ENCODE results near the gene PTPRT. TPM values are rescaled to one million over a fixed set of nuclear protein-coding genes. Genes with fewer than 3 reads are reported as not detected.
A peak's percentile ranks its signal among the peaks of the same experiment; 100 is the strongest.

PTPRT gene
- total RNA-seq, 1 donor from 2014 or later: not detected

DNA sequence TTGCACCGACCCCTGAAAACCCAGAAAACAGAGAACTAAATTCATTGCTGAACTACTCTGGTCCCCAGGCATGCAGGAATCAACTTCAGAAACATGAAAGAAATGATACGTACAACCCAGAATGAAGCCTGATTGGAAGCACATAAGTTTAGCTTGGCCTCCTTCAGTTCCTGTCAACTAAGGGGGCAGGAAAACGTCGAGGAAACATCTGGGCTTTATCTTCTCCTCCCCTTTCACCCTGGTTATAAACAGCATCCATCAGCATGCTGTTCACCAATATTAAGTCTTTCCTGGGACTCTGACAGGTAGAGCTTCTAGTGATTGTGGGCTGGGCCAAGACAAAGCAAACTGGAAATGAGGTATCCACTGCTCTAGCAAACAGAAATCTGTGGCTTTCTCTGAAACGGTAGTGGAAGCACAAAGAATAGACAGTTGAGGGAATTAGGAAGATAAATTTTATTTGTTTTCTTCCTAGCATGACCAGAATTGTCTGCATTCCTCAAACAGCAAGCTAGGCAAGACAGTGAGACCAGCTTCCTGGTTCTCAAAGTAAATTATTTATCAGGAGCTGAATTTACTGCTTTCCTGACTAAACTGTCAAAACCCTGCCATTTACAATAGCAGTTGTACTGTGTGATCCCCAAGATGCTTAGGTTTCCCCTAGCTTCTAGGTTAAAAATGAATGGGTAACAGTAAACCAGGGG is 134.4 kb downstream of the PTPRT start:
- H3K27me3 Mint-ChIP-seq (ENCODE audit: unreplicated experiment): no peaks in the 10 kb centered on the region
- TF ChIP-seq, protein P1, sequence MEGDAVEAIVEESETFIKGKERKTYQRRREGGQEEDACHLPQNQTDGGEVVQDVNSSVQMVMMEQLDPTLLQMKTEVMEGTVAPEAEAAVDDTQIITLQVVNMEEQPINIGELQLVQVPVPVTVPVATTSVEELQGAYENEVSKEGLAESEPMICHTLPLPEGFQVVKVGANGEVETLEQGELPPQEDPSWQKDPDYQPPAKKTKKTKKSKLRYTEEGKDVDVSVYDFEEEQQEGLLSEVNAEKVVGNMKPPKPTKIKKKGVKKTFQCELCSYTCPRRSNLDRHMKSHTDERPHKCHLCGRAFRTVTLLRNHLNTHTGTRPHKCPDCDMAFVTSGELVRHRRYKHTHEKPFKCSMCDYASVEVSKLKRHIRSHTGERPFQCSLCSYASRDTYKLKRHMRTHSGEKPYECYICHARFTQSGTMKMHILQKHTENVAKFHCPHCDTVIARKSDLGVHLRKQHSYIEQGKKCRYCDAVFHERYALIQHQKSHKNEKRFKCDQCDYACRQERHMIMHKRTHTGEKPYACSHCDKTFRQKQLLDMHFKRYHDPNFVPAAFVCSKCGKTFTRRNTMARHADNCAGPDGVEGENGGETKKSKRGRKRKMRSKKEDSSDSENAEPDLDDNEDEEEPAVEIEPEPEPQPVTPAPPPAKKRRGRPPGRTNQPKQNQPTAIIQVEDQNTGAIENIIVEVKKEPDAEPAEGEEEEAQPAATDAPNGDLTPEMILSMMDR (IDR thresholded peaks at IDR 0.05): no peak
- H3K36me3 Mint-ChIP-seq (ENCODE audit: unreplicated experiment): no peaks in the 10 kb centered on the region
- H3K4me1 Mint-ChIP-seq (ENCODE audit: unreplicated experiment): no peaks in the 10 kb centered on the region
- DNase-seq (ENCODE audit: extremely low spot score, unreplicated experiment): no peak
- peaks cover 15% of the 10 kb centered on the region for H3K9me3 Mint-ChIP-seq (ENCODE audit: unreplicated experiment)
- no peak overlapping the region for H3K4me3 Mint-ChIP-seq (ENCODE audit: unreplicated experiment)
- no peak overlapping the region for H3K27ac Mint-ChIP-seq (ENCODE audit: unreplicated experiment)

DNA sequence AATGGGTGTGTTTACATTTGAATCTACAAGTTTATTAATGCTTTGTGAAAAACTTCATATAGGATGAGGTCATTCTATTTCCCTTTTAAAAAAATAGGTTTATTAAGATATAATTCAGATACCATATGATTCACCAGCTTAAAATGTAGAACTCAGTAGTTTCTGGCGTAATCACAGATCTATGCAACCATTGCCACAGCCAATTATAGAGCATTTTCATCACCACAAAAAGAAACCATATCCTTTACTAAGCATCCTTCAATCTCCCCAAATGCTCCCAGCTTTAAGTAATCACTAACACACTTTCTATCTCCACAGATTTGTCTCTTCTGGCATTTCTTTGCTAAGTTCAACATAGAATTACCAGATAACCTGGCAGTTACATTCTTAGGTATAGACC is 137.2 kb downstream of the PTPRT start:
- TF ChIP-seq, protein P1 (IDR thresholded peaks at IDR 0.05): no peak
- Mint-ChIP-seq H3K9me3 (ENCODE audit: unreplicated experiment) (peaks cover 18% of the 10 kb centered on the region), H3K27ac (ENCODE audit: unreplicated experiment) (no peak overlapping the region), H3K4me1 (ENCODE audit: unreplicated experiment) (no peaks in the 10 kb centered on the region), H3K27me3 (ENCODE audit: unreplicated experiment) (no peaks in the 10 kb centered on the region), H3K4me3 (ENCODE audit: unreplicated experiment) (no peak overlapping the region), H3K36me3 (ENCODE audit: unreplicated experiment) (no peaks in the 10 kb centered on the region)
- no peak for DNase-seq (ENCODE audit: extremely low spot score, unreplicated experiment)

DNA sequence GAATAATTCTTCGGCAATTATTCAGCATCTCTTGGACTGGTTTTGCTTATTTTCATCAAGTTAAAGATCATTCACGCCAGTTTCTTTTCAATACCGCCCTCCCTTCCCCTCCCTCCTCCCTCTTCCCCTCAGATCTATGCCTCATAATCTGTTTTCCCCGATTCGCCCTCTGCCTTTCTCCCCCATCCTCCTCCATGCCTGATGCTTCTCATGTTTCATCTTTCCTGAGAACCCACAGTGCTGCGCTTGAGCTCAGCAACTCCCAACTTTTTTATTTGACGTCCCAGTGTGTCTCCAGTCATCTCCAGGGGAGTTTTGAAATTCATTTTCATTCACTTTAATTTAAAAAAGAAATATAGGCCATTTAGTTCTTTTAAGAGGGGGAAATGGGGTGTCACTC is 142.7 kb downstream of the PTPRT start:
- TF ChIP-seq, protein P1 (IDR thresholded peaks at IDR 0.05): no peak
- DNase-seq (ENCODE audit: extremely low spot score, unreplicated experiment): no peak
- no peaks in the 10 kb centered on the region for H3K4me1 Mint-ChIP-seq (ENCODE audit: unreplicated experiment)
- H3K36me3 Mint-ChIP-seq (ENCODE audit: unreplicated experiment): no peaks in the 10 kb centered on the region
- peaks cover 40% of the 10 kb centered on the region for H3K9me3 Mint-ChIP-seq (ENCODE audit: unreplicated experiment)
- H3K27me3 Mint-ChIP-seq (ENCODE audit: unreplicated experiment): no peaks in the 10 kb centered on the region
- no peak overlapping the region for H3K27ac Mint-ChIP-seq (ENCODE audit: unreplicated experiment)
- H3K4me3 Mint-ChIP-seq (ENCODE audit: unreplicated experiment): no peak overlapping the region

DNA sequence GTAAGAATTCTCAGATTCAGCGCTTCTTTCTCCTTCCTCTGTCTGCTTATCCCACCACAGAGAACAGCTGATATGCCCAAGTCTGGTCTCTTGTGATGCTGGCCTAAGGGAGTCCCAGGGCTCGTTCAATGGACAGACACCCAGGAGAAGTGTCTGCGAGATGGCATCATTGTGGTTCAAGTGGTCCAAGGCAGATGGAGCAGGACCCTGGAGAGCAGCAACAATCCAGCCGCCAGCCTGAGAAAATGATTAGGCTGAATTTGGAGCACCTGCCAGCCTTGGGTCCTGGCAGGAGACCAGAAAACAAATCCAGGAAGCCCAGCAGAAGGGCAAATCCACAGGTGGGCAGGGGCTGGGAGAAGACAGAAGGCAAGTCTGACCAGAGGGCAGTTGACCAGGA is 145.8 kb downstream of the PTPRT start:
- H3K36me3 Mint-ChIP-seq (ENCODE audit: unreplicated experiment): no peaks in the 10 kb centered on the region
- no peak overlapping the region for H3K27ac Mint-ChIP-seq (ENCODE audit: unreplicated experiment)
- H3K4me3 Mint-ChIP-seq (ENCODE audit: unreplicated experiment): no peak overlapping the region
- H3K27me3 Mint-ChIP-seq (ENCODE audit: unreplicated experiment): no peaks in the 10 kb centered on the region
- H3K4me1 Mint-ChIP-seq (ENCODE audit: unreplicated experiment): no peaks in the 10 kb centered on the region
- peaks cover 59% of the 10 kb centered on the region for H3K9me3 Mint-ChIP-seq (ENCODE audit: unreplicated experiment)
- no peak for DNase-seq (ENCODE audit: extremely low spot score, unreplicated experiment)
- TF ChIP-seq, protein P1 (IDR thresholded peaks at IDR 0.05): no peak

DNA sequence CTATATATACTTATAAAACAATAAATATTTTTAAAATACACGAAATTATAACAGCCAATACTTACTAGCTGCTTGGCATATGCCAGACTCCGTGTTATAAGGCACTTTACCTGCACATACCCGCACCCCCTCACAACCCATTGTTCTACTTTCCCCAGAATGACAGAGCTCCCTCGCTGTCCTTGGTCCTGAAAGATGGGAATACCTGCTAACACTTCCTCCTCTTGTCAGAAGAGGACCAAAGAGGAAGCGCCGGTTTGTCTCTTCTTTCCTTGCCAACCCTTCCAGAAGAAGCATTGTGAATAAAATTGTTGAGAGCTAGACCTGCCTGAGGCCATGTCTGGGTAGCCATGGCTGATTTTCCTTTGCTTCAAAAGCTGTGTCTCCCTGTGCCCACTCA is 149.3 kb downstream of the PTPRT start:
- DNase-seq (ENCODE audit: extremely low spot score, unreplicated experiment): peak; percentile 13
- TF ChIP-seq, protein P1 (IDR thresholded peaks at IDR 0.05): no peak
- H3K27ac Mint-ChIP-seq (ENCODE audit: unreplicated experiment): no peak overlapping the region
- no peaks in the 10 kb centered on the region for H3K27me3 Mint-ChIP-seq (ENCODE audit: unreplicated experiment)
- H3K9me3 Mint-ChIP-seq (ENCODE audit: unreplicated experiment): peaks cover 45% of the 10 kb centered on the region
- no peaks in the 10 kb centered on the region for H3K36me3 Mint-ChIP-seq (ENCODE audit: unreplicated experiment)
- H3K4me1 Mint-ChIP-seq (ENCODE audit: unreplicated experiment): no peaks in the 10 kb centered on the region
- H3K4me3 Mint-ChIP-seq (ENCODE audit: unreplicated experiment): no peak overlapping the region
